CD1c-positive myeloid dendritic cell (primary cell): ENCODE measurements around the gene MYH11.
"Not testable (repeated sequence)": the region's sequence is repeated elsewhere in the genome, so short reads cannot be mapped to it uniquely, and the experiment has no call there.

Experiments used
- DNase-seq: peaks from one replicate; pipeline ENCODE4 v3.0.0-alpha.2; 2016; ENCODE audit errors: extremely low spot score

MYH11 gene

DNA sequence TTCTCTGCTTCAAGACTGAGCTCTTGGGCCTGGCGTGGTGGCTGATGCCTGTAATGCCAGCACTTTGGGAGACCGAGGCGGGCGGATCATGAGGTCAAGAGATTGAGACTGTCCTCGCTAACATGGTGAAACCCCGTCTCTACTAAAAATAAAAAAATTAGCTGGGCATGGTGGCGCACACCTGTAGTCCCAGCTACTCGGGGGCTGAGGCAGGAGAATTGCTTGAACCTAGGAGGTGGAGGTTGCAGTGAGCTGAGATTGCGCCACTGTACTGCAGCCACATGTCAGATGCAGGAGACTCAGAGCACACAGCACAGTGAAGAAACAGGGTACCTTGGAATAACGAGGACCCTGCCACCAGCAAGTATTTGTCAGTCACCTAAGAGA lies 184.7 kb downstream of the MYH11 start:
- DNase-seq, result not testable (repeated sequence)

- no peak for DNase-seq
Observed at GRCh38 chr16:15671530-15672117, 185.2 kb downstream of the MYH11 start.

GRCh38 chr16:15667091-15667742 lies 189.6 kb downstream of the MYH11 start:
- no peak for DNase-seq

DNA sequence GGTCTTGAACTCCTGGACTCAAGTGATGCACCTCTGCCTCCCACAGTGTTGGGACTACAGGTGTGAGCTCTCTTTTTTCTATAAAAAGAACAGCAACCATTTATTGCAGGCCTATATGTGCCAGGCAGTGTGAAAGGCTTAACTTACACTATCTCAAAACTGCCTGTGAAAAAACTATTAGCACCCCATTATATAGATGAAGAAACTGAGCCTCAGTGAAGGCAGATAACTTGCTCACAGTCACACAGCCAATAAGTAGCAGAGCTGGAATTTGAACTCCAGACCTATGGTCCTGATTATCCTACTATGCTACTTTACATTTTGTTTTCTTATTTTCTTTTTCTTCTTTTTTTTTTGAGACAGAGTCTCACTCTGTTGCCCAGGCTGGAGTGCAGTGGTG lies 191.7 kb downstream of the MYH11 start:
- no peak for DNase-seq

DNA sequence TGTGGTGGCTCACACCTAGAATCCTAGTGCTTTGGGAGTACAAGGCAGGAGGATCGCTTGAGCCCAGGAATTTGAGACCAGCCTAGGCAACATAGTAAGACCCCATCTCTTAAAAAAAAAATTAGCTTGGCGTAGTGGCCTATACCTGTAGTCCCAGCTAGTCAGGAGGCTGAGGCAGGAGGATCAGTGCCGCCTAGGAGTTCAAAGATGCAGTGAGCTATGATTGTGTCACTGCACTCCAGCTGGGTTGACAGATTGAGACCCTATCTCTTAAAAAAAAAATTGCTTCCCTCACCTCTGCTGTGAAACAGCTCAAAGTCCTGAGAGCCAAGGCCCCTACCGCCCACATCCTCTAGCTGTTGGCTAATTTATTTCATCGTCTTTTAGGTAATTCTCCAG lies 196.6 kb downstream of the MYH11 start:
- DNase-seq, result no peak

- no peak for DNase-seq
Observed at GRCh38 chr16:15658556-15658955, 198.3 kb downstream of the MYH11 start.

DNA sequence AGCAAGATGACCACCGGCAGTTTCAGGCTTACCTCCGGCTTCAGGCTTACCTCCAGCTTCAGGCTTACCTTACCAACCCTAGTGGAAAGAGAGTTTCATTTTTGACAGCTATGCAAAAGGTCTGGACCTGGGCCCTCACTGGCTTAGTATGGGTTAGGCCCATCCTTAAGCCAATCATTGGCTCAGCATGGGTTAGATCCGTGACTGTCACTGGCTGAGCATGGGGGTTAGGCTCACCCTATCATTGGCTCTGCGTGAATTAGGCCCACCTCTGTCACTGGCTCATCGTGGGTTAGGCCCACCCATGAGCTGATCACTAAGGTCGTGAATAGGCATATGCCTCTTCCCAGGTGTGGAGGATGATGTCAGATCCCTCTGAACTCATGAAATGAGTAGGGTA lies 198.7 kb downstream of the MYH11 start:
- no peak for DNase-seq

GRCh38 chr16:15655561-15655960 lies 201.3 kb downstream of the MYH11 start:
- DNase-seq, result not testable (repeated sequence)

DNA sequence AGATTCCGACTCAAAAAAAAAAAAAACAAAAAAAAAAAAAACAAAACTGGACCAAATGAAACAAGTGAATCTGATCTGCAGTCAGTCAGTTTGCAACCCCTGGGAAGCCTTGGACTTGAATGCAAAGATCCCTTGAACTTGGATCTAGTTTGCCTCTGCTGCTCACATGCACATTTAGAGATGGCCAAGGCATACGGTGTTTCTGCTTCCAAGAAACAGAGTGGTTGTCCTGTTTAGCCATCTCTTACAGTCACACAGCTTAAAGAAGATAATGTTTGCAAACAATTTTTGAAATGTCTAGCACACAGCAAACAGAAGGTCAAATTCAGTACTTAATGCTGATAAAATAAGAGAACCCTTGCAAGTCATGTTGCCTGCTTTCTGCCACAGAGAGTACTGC lies 202.2 kb downstream of the MYH11 start:
- DNase-seq, result no peak

- DNase-seq, result no peak
Observed at GRCh38 chr16:15653227-15653626, 203.6 kb downstream of the MYH11 start.
